NCI-H1436 treated with DMSO at 0.1 percent for 48 hours (cell line): Measurements from ENCODE around the gene LRRC4C.

ENCODE experiments used
- DNase-seq: peaks from one replicate; lab custom pipeline; 2025; lab: John Stamatoyannopoulos, UW

LRRC4C gene

DNA sequence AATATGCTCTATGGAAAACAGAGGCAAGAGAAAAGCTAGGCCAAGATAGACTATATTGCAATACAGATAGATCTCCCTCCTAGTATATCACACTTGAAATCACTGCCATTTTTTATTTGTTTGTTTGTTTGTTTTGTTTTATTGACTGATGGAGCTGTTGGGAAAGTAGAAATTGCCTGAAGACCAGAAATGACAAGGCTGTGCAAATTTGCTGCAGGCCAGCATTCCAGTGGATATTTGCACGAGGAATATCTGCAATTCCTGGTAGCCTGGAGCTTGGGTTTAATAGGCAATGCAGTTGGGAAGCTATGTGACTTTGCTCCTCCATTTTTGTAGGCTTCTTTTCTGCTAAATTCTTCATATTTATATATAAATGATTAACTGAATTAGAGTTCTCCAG lies 991.7 kb downstream of the LRRC4C start:
- DNase-seq: no peak

DNA sequence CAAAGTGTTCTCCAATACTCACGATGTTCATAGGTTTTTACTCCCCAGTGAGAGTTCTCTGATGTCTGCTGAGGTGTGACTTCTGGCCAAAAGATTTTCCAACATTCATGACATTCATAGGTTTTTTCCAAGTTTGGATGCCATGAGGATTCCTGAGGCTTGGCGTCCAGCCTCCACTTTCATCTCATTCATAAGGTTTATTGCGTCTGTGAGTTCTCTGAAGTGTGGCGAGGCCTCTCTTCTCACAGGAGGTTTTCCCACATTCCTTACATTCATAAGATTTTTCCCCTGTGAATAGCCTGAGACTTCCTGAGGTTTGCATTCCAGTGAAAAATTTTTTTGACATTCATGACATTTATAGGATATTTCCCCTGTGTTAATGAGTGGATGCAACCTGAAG lies 1014.1 kb downstream of the LRRC4C start:
- no peak for DNase-seq

DNA sequence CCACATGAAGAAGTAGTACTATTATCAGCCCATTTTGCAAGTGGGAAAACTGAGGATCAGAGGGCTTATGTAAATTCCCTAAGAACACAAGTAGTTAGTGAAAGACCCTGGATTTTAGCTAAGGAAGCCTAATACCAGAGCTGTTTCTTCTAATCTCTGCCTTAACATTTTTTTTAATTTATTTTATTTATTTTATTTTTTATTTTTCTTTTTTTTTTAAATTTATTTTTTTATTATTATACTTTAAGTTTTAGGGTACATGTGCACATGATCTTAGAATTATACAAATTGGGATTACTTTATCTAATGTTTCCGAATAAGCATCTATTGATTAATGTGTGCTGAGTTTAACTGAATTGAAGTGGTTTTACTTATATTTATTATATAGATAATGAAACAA lies 1015.3 kb downstream of the LRRC4C start:
- no peak for DNase-seq

DNA sequence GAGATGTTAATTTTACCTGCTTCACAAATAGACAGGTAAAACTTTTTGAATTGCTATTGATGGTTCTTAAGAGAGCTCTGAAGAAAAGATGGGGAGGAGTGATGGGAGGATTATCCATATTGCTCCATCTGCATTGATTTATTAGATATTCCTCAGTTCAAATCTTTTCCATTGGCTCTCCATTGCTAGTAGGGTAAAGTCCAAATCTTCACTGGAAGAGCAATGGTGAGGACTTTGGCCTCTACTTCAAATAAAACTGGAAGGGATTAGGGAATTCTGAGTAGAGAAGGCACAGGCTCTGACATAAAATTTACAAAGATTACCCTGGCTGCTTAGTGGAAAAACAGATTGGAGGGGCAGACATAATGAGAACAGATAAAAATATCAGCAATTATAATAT lies 1024.1 kb downstream of the LRRC4C start:
- DNase-seq: no peak

DNA sequence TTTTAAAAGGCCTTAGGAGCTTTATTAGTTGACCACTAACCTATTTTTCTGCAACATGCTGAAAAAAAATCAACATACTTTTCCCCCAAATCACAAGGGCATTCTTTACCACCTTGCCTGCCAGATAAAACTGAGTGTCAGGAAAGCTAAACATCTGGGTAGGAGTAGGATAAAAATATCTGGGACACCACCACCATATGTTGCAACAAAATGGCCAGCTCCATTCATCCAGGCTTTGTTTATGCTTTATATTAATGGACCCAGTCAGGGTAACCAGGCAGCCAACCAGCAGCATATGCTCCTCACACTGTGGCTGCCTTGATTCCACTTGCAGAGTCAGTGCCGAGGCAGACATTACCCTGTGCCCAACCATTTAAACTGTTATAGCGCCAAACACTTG lies 1024.5 kb downstream of the LRRC4C start:
- DNase-seq: no peak

DNA sequence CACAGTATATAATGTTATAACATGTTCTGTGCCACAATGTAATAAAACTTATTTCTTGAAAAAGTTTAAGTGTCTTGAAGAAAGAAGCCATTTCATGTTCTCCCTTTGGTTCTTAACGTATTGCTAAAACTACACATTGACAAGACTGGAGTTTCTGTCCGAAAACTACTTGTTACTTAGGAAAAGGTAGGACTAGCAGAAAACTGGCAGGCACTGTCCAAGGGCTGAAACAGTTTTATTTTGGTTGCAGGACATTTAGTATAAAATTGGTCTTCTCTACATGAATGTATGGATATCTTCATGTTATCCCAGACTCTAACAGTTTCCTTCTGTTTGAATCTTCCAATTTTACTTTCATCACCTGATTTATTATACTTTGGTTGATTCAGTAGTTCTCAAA lies 1027.1 kb downstream of the LRRC4C start:
- DNase-seq: no peak

DNA sequence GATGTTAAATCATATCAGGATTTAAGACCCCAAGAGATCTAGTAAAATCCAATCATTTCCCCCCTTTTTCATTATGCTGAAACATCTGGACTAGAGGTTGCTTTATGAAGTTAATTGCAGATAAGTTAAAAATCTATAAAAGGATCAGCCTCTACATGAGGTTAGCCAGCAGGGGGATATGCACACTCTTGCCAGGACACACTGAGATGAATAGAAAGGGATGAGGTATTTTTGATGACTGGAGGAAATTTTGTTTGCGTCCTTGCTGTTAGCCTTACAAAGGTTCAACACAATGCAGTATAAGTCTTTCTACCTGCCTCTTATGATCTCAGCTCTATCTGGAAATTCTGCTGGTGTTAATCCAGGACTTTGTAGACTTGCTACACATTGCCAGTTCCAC lies 1034.3 kb downstream of the LRRC4C start:
- DNase-seq: no peak

DNA sequence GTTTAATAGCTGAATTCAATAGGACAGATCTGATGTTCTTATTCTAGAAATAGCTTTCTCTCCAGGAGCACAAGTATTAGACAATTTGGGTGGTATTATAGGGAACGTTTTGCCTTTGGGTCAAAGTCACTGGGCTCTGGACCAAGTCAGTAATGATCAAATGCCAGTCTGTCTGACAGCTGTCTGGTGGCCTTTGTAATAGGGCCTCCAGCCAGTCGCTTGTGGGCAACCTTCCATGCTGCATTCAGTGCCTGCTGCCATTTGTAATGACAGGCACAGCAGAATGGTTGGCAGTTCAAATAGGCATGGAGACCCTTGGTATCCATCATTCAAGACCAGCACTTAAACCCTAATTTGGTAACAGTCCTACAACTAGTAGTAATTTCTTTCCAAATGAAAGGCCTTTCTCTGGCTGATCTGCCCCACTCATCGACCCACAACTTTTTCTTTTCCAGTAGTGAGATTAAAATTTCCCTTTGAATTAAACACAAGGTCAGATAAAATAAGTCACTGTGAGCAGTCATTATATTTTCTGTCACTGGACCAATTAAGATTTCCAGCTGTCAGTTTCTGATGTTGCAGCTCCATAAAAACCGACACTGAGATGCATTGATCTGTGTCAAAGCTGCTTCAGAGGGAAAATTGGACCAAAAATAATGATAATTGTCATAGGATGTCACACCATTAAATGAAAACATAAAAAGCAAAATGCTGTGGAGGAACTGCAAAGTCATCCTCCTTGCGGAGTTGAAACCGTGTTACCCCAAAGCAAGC lies 1038.1 kb downstream of the LRRC4C start:
- no peak for DNase-seq

DNA sequence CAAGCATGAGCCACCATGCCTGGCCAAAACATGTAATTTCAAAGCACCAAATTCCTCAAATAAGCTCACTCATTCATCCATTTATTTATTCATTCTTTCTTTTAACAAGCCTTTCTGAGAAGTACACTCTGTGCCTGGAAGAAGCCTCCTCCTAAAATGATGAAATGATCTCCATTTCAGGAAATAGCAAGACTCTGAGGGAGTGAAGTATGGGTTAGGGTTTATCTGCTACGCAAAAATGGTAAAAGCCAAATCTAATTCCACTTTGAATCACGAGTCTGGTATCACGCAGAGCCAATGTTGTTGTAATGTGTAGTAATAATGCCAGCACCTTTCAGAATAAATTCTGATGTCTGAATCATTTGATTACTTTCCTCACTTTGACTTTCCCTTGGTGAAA lies 1041.8 kb downstream of the LRRC4C start:
- no peak for DNase-seq

DNA sequence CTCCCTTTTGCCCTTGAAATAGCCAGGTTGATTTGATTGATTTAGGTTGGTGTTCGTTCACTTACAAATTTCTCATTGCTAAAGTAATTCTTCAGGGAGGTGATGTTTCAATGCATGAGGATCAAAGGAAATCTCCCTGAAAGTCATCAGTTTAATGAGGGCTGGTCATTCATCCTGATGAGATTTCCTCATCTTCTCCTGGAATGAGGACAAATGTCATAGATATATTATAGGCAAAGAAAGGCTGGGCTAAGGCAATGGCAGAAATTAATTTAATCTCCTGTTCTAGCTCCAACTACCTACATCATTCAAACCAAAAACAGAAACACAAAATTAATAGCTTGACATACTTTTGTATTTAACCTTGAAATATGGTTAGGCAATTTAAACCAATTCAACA lies 1052.1 kb downstream of the LRRC4C start:
- DNase-seq: no peak

DNA sequence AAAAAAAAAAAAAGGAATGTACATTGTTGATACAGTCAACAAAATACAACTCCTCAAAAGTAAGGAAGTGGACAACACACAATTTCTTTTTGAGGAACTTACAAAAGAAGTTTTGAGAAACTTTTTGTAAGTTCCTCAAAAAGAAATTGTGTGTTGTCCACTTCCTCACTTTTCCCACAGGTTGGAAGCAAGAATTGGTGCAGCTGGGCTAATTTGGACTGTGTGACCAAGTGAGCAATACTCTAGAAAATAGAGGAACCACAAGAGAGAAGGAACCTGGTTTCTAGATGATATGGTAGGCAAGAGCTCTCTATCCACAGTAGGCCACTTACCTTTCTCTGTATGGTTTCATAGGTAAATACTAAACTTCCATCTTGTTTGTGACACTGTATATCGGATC lies 1053.8 kb downstream of the LRRC4C start:
- no peak for DNase-seq

DNA sequence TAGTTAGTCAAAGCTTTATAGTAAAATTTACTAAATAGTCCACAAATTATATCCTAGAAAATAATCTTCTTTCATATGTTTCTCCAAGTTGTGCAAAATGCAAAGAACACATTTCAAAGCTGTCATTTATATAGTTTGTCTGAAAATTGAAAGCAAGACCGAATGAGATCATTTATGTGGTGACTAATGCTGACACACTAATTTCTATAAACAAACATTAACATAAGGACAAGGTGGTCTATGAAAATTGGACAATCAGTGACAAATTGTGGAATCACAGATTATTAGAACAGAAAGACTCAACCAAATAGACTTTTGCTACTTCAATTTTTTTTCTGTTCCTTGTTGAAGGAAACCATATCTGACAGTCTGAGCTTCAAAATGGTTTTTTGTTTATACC lies 1056.1 kb downstream of the LRRC4C start:
- DNase-seq: no peak

DNA sequence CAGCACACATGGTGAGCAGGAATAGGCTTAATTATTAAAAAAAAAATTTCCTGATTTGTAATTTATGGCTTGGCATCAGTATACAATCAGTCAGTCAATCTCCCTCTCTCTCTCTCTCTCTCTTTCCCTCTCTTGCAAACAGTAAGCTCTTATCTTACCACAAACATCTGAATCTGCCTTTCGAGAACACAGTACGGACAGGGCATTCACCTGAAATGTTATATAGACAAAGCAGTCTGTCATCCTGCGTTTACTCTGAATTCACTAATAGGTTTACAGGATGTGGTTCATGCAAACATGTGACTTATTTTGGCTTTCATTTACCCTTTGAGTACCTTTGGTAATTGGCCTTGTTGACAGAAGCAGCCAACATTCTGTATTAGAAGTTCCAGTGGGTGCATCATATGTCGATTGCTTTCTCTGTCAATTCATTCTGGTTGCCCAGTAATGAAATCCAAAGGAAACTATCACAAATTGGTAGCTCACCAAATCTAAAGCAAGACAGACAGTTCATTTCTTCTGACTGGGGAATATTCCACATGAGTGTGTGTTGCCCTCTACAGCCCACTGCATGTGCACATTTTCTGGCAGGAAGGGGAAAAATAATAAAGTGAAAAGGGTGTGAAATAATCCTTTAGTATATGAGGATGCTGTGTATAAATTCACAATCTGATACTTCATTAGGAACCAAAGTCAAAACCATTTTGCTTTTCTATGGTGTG lies 1058.2 kb downstream of the LRRC4C start:
- peak; percentile 16 for DNase-seq

DNA sequence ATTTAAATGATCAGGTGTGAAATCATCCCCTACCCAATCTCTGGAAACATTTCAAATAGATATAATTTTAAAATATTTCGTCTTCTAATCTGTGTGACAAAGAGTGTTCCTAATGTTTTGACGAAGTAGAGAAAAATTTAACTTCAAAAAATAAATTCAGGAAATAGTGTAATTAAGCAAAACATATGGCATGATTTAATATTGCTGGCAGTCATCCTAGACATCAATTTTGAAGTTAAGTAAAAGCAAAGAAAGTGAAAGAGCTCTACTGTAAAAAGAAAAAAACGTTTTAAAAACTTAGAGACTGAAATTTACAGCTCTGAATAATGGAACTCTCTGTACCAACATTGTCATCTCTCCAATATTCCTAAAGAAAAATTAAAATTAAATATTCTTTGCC lies 1062.3 kb downstream of the LRRC4C start:
- no peak for DNase-seq

DNA sequence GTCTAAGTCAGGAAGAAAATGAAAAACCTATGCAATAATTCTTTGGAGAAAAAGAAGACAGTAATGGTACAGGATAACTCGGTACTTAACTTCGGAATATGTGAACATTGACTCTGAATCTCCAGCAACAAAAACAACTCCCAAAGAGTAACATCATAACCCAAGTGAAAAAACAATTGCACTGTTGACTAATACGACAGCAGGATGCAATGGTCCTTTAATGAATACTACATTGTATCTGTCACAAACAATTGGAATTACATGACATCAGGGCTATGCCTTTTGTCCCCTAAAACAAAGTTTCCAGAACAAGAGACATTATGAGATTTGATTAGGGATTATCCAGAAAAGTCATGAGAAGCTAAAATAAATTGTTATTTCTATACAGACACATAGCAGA lies 1065.9 kb downstream of the LRRC4C start:
- DNase-seq: no peak

DNA sequence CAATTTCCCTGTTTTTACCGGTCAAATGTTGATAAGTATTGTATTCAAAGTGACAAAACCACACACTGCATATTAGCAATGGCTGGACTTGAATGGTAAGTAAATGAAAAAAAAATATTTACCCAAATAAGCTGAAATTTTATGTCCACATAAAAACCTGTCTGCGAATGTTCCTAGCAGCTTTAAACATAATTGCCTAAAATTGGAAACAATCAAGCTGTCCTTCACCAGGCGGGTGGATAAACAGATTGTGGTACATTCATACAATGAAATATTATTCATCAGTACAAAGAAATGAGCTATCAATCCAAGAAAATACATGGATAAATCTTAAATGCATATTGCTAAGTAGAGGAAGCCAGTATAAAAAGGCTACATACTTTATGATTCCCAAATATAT lies 1067.8 kb downstream of the LRRC4C start:
- no peak for DNase-seq

DNA sequence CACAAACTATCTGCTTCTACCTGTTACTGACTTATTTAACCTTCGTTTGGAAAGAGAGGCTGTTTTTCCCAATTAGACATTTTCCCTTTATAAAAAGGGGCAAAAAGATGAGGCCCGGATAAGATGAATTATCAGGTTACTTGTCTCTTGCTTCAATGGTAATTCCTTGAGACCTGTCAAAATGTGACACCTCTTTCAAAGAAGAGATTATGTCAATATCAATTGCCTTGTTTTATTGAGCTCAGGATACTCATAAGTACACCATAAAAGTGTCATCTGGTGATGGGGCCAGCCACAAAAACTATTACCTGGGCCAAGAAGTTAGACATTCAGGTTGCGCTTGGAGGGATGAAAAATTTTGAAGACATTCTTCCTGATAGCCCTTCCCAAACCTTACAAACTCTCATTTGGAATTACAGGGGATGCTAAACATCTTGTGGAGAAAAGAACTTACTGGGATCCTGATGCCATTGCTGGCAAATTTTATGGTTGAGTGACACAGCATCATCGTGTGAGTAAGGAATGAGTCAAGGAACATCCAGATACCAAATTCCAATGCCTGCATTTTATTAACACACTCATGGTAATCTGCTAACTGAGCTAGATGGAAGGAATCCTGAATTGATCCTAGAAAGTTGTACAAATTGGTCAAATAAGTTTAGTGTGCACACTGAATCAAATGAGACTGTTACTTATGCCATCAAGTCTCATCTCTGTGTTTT lies 1071.2 kb downstream of the LRRC4C start:
- DNase-seq: no peak

DNA sequence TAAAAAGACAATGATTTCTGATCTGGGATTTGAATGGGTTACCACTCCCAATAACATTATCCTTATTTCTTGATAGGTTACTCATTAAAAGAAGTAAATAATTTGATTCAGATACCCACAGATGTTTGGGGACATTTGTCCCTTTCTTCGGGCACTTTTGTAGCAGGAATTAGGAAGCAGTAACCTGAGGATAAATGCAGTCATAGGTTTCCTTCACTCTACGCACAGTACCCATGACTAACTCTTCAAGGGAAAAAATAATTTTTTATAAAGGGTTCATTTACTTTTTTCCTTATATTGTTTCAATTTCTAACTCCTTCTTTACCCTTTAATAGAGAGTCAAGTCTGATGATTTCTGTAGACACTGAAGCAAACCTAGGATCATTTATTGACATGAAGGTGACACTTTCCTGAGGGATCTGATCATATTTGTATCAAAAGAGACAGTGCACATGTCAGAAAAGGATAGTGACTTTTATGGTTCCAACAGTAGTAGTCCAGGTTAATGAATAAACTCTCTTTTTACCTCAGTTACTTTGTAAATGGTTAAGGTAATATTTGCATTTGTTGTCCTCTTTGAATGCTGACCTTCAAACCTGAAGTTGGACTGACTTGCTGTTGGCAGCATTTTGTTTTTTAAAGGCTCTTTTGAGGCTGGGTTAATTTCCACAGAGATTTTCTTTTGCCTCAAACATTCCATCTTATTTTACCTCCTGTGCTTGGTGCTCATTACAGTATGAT lies 1072.0 kb downstream of the LRRC4C start:
- DNase-seq: no peak

DNA sequence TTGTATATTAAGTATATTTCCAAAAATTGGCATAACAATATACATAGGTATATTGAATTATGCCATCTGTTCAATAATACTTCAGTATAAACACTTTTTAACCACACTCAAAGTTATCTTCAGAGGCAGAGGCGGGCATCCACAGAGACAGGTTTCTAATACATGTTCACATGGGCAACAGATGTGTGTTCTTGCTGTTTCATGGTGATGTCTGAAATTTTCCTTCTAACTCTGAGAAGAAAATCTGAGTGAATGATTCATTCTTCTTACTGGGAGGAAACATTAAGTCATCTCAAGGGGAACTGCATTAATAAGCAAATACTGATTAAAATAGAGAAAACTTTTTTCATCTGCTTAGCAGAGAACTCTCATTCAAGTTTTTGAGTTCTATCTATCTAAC lies 1074.5 kb downstream of the LRRC4C start:
- no peak for DNase-seq

DNA sequence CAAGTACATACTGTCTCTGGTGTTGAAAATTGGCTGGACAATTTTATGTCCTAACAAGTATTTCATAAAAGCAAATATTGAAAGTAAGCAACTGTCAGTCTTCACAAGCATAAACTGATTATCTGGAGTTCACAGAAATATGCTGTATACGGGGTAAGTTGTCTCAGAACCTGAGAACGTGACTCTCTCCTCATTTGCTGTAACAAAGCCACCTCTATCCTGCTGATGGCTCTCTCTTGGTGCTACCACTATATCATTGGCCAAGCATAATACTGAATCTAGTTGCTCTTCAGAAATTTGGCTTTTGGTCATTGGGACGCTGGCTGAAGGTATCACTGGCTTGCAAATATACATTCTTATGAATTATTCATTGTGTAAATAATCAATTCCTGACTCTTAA lies 1078.0 kb downstream of the LRRC4C start:
- no peak for DNase-seq

DNA sequence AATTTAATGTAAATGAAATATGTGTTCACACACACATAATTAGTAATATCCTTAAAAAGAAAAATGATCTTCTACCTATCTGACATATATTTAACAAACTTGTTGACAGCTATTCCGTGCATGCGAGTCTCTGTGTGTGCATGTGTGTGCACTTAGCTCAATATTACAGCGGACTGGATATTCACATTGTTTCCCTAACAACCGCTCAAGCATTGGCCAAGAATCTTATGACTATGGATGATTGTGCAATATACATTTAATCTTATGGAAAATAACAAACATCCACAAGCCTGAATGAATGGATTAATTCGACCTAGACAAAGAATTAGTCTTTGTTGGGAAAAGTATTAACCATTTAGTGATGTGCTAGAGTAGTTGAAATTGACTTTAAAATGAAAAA lies 1078.6 kb downstream of the LRRC4C start:
- DNase-seq: no peak

DNA sequence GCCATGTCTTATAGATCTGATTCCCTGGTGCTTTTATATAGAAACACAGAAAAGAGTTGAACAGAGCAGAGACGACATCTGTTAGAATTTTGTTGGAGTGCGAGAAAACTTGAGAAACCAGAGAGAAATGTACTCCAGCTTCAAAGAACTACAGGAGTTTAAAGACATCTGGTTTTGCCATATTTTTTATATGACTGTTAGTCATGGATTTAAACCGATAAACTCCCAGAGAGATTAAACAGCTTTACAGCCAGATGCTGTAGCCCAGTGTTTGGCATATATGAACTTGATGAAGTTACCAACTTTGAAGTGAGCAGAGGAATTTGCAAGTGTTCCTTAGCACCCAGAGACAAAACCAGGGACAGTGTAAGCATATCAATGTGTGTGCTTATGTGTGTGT lies 1083.1 kb downstream of the LRRC4C start:
- DNase-seq: no peak
